Activated naive CD8-positive, alpha-beta T cell treated with anti-CD3 and anti-CD28 coated beads, Interleukin-2, amount 50 U/mL, for 24 hours (primary cell): ENCODE measurements around the gene GALR1.
"Not testable (repeated sequence)": the region's sequence is repeated elsewhere in the genome, so short reads cannot be mapped to it uniquely, and the experiment has no call there.

Experiments used
- ATAC-seq: fragments of 150-1000 bp; cut with Tn5 transposase; one replicate; pipeline ENCODE4 v1.10.0; 2021
- DNase-seq: peaks from one replicate; pipeline ENCODE4 v3.0.0; 2021
- H3K27ac Mint-ChIP-seq: one replicate; pipeline ENCODE4 v1.8.0; 2021; ENCODE audit warnings: mild to moderate bottlenecking, mixed read lengths
- H3K27me3 Mint-ChIP-seq: one replicate; pipeline ENCODE4 v1.8.0; 2021; ENCODE audit warnings: mixed read lengths
- H3K36me3 Mint-ChIP-seq: one replicate; pipeline ENCODE4 v1.8.0; 2021; ENCODE audit warnings: low read depth, mixed read lengths
- H3K4me1 Mint-ChIP-seq: one replicate; pipeline ENCODE4 v1.8.0; 2021; ENCODE audit warnings: mixed read lengths
- H3K4me3 Mint-ChIP-seq: one replicate; pipeline ENCODE4 v1.8.0; 2021; ENCODE audit warnings: mild to moderate bottlenecking, moderate library complexity, mixed read lengths
- H3K9me3 Mint-ChIP-seq: one replicate; pipeline ENCODE4 v1.8.0; 2021; ENCODE audit warnings: mixed read lengths

GALR1 gene

GRCh38 chr18:77223221-77223639 is 26.4 kb upstream of the GALR1 start:
- H3K36me3 Mint-ChIP-seq = no peaks in the 10 kb centered on the region
- no peak overlapping the region for H3K4me3 Mint-ChIP-seq
- peaks cover 16% of the 10 kb centered on the region for H3K4me1 Mint-ChIP-seq
- ATAC-seq = peak; percentile 93
- H3K27ac Mint-ChIP-seq = peak overlapping the region; percentile 84
- H3K27me3 Mint-ChIP-seq = peaks cover 8% of the 10 kb centered on the region
- H3K9me3 Mint-ChIP-seq = no peaks in the 10 kb centered on the region
- DNase-seq = peak; percentile 44

GRCh38 chr18:77223653-77224052 is 26.0 kb upstream of the GALR1 start:
- Mint-ChIP-seq H3K27ac (peak overlapping the region; percentile 84), H3K9me3 (no peaks in the 10 kb centered on the region), H3K27me3 (peaks cover 8% of the 10 kb centered on the region), H3K4me3 (no peak overlapping the region), H3K36me3 (no peaks in the 10 kb centered on the region), H3K4me1 (peaks cover 16% of the 10 kb centered on the region)
- DNase-seq = no peak
- peak; percentile 66 for ATAC-seq

GRCh38 chr18:77230645-77231044 is 19.0 kb upstream of the GALR1 start:
- DNase-seq (no peak), ATAC-seq (no peak)
- H3K4me1 Mint-ChIP-seq = no peaks in the 10 kb centered on the region
- H3K9me3 Mint-ChIP-seq = no peaks in the 10 kb centered on the region
- H3K4me3 Mint-ChIP-seq = no peak overlapping the region
- H3K27ac Mint-ChIP-seq = no peak overlapping the region
- no peaks in the 10 kb centered on the region for H3K36me3 Mint-ChIP-seq
- peaks cover 25% of the 10 kb centered on the region for H3K27me3 Mint-ChIP-seq

DNA sequence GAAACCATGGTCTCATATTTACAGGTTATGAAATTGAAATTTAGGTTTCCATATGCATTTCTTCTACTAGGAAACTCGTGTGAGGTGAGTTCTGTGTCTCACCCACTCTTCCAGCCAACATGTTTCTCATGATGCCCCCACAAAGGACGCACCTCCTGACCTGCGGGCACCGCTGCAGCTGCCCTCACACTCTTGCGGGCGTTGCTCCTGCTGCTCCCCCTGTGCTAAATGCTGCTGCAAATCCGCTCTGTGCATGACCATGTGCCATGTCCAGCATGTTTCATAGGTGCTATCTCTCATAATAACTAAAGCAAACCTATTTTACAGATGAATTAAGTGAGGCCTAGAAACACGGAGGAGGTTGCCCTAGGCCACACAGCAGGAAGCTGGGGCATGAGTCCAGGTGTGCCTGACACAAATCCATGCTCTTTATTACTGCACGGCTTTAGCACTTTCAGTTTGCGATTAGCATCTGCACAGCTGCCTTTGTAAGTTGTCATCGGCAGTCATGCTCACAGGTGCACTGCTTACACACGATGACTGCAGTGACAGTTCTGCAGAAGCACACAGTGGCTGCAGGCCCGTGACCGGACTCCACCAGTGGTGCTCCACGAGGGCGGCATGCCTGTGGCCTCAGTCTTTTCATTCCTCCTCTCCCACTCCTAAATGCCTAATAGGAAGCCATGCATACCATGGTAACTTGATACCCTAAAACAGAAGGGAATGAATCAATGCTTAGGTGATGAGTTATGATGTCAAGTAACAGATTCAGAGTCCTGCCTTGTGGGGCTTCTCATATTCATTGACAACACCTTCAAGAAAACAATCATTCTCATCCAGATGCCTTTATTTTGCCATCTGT is 14.9 kb upstream of the GALR1 start:
- H3K27ac Mint-ChIP-seq = no peak overlapping the region
- H3K4me3 Mint-ChIP-seq = no peak overlapping the region
- DNase-seq (no peak), ATAC-seq (no peak)
- H3K27me3 Mint-ChIP-seq = peaks cover 18% of the 10 kb centered on the region
- peaks cover 9% of the 10 kb centered on the region for H3K36me3 Mint-ChIP-seq
- H3K4me1 Mint-ChIP-seq = no peaks in the 10 kb centered on the region
- H3K9me3 Mint-ChIP-seq = peaks cover 18% of the 10 kb centered on the region

DNA sequence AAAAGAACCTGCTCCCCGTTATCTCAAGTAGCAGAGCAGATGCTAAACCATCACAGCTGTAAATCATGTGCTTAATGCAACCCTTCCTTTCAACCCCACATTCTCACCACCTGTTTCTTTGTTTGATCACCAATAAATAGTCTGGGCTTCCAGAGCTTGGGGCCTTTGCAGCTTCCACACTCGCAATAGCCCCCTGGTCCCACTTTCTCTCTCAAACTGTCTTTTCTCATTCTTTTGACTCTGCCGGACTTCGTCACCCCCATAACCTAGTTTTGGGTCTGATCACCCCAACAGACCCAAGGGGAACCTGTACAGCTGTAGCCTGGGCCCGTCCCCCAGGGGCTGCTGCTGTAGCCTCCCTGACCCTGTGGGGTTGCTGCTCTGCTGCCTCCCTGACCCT is 10.4 kb upstream of the GALR1 start:
- not testable (repeated sequence) for H3K4me3 Mint-ChIP-seq, H3K4me1 Mint-ChIP-seq, DNase-seq, ATAC-seq, H3K27ac Mint-ChIP-seq, H3K27me3 Mint-ChIP-seq, H3K36me3 Mint-ChIP-seq
- peaks cover 19% of the 10 kb centered on the region for H3K9me3 Mint-ChIP-seq

GRCh38 chr18:77248873-77249568 is 627 bp upstream of the GALR1 start:
- Mint-ChIP-seq H3K27me3 (peaks cover 60% of the 10 kb centered on the region), H3K27ac (no peak overlapping the region), H3K36me3 (peaks cover 7% of the 10 kb centered on the region), H3K4me3 (peak overlapping the region; percentile 49), H3K4me1 (peaks cover 10% of the 10 kb centered on the region), H3K9me3 (peaks cover 21% of the 10 kb centered on the region)
- DNase-seq = no peak
- ATAC-seq = no peak

- H3K4me3 Mint-ChIP-seq = peak overlapping the region; percentile 66
- H3K27me3 Mint-ChIP-seq = peaks cover 56% of the 10 kb centered on the region
Measured at GRCh38 chr18:77250501-77250925, 865 bp downstream of the GALR1 start.

DNA sequence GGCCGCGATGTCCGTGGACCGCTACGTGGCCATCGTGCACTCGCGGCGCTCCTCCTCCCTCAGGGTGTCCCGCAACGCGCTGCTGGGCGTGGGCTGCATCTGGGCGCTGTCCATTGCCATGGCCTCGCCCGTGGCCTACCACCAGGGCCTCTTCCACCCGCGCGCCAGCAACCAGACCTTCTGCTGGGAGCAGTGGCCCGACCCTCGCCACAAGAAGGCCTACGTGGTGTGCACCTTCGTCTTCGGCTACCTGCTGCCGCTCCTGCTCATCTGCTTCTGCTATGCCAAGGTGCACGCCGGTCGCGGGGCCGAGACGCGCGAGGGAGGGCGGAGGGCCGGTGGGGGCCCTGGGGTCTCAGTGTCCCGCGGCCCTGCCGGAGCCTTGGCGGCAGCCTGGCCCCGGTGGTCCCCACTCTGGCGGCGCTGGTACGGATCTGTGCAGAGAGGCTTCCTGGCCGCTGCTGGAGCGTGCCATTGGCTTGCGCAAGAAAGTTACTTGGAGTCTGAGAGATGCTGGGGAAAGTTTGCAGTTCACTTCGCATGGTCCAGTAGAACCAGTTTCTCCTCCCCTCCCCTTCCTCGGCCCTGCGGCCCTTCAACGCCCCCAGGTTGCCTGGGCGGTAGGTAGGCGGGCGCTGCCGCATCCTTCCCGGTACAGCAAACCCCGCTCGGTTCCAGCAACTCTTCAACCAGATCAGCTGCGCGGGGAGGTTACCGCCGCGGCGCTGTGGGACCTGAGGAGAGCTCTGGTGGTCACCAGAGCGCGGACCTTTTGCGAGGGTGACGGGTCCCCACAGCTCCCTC is 1.5 kb downstream of the GALR1 start:
- Mint-ChIP-seq H3K27me3 (peaks cover 56% of the 10 kb centered on the region), H3K4me3 (peak overlapping the region; percentile 66), H3K9me3 (peaks cover 21% of the 10 kb centered on the region), H3K27ac (no peak overlapping the region), H3K4me1 (peaks cover 10% of the 10 kb centered on the region), H3K36me3 (peaks cover 7% of the 10 kb centered on the region)
- no peak for ATAC-seq
- no peak for DNase-seq

More at GRCh38 chr18:77250501-77250925, 865 bp downstream of the GALR1 start:
- H3K9me3 Mint-ChIP-seq = peaks cover 21% of the 10 kb centered on the region
- no peak for DNase-seq
- peaks cover 7% of the 10 kb centered on the region for H3K36me3 Mint-ChIP-seq
- no peak overlapping the region for H3K27ac Mint-ChIP-seq
- ATAC-seq = peak; percentile 15
- H3K4me1 Mint-ChIP-seq = peaks cover 10% of the 10 kb centered on the region

DNA sequence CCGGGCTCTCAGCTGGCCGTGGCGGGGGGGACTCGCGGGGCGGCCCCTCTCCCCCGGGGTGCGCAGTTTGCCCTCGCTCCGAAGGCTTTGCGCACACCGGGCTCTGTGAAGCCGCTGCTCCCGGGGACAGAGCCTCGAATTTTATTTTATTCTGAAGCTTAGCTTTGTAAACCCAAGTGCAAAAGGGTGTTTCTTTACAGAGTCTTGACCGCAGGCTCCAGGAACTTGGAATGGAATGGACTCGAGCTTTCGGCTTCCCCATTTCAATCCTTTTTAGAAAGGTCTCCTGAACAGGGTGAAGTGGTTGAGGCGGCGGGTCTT is 2.0 kb downstream of the GALR1 start:
- DNase-seq = no peak
- H3K36me3 Mint-ChIP-seq = peaks cover 7% of the 10 kb centered on the region
- no peak for ATAC-seq
- no peak overlapping the region for H3K27ac Mint-ChIP-seq
- H3K9me3 Mint-ChIP-seq = peaks cover 19% of the 10 kb centered on the region
- peaks cover 10% of the 10 kb centered on the region for H3K4me1 Mint-ChIP-seq
- no peak overlapping the region for H3K4me3 Mint-ChIP-seq
- H3K27me3 Mint-ChIP-seq = peaks cover 57% of the 10 kb centered on the region

GRCh38 chr18:77254711-77255405 is 5.2 kb downstream of the GALR1 start:
- DNase-seq (no peak), ATAC-seq (no peak)
- Mint-ChIP-seq H3K27me3 (peaks cover 33% of the 10 kb centered on the region), H3K4me1 (peaks cover 5% of the 10 kb centered on the region), H3K27ac (no peak overlapping the region), H3K9me3 (peaks cover 4% of the 10 kb centered on the region), H3K4me3 (no peak overlapping the region), H3K36me3 (no peaks in the 10 kb centered on the region)

DNA sequence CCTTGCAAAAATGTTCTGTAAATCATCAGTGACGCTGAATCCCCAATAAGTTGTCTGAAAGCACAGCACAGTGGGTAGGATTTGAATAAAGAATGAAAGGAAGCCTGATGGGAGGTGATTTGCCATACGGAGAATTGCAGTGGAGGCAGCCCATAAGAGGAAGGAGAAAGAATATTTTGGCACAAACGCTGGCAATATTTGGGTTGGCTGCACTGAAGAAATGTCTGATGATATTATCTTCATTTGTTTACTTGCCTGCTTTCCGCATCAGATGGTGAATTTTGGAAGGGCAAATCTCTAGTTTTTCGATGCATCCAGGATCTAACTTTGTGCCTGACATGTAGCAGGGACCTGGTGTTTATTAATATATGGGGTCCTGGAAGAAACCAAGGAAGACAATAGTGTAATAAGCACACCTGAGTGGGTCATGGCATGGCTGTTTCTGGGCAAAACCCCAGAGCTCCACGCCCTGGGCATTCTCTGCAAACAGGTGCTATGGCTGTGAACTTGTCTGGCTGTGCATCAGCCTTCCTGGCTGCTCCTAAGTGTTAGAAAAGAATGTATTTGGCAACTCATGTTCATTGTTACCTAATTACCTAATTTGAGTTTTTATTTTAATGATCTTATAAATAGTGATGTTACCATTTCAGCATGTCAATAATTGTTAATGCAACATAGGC is 5.9 kb downstream of the GALR1 start:
- Mint-ChIP-seq H3K4me1 (peaks cover 5% of the 10 kb centered on the region), H3K4me3 (no peak overlapping the region), H3K36me3 (no peaks in the 10 kb centered on the region), H3K27ac (no peak overlapping the region), H3K27me3 (peaks cover 32% of the 10 kb centered on the region), H3K9me3 (peaks cover 4% of the 10 kb centered on the region)
- no peak for ATAC-seq
- DNase-seq = no peak

DNA sequence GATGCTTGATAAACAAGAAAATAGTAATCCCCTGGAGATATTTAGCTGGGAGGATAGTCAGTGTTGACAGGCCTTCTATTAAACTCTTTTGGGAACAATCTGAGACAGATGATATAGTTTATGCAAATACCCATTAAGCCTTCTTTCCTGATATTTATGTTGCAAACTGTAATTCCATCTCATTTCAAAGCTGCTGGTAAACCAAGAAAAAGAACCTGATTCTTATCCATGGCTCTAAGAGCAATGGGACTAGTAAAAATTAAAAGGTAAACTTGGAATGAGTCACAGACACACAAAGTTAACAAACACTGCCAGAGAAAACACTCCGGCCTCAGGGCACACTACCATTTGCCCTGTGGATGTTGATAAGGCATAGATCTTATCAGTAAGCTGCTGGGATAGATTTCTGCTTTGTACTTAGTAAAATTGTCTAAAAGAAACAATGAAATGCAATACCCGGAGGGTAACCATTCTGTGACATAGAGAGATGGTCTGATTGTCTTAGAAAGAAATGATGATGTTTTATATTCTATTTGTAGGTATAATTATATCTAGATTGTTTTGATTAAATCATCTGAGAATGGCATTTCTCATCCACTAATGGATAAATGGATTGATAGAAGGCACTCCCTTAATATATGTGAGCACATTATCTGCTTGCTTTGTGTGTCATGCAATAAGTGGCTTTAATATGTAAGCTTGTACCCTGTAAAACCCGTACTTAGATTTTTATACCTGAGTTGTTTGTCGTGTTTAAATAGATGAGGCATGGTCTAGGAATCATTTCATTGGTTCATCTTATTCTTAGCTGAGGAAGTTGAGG is 13.2 kb downstream of the GALR1 start:
- Mint-ChIP-seq H3K4me1 (peaks cover 2% of the 10 kb centered on the region), H3K27me3 (peaks cover 10% of the 10 kb centered on the region), H3K9me3 (peaks cover 18% of the 10 kb centered on the region), H3K4me3 (no peak overlapping the region), H3K36me3 (peaks cover 3% of the 10 kb centered on the region), H3K27ac (no peak overlapping the region)
- ATAC-seq = no peak
- DNase-seq = no peak

- no peak overlapping the region for H3K27ac Mint-ChIP-seq
- no peak for DNase-seq
- H3K27me3 Mint-ChIP-seq = peaks cover 10% of the 10 kb centered on the region
- peaks cover 14% of the 10 kb centered on the region for H3K9me3 Mint-ChIP-seq
- ATAC-seq = no peak
- H3K36me3 Mint-ChIP-seq = peaks cover 3% of the 10 kb centered on the region
- H3K4me3 Mint-ChIP-seq = no peak overlapping the region
- no peaks in the 10 kb centered on the region for H3K4me1 Mint-ChIP-seq
Measured at GRCh38 chr18:77263466-77263763, 13.8 kb downstream of the GALR1 start.
